A549 (cell line): Measurements from ENCODE around the gene AFF3.

Experiments used
- EP300 ChIP-seq, 2 experiments: fragments of >200 bp; sonication (Bioruptor Twin); formaldehyde crosslinking; IDR thresholded peaks; 2 replicates in 1 of 2; 3 replicates in 1 of 2; pipeline ENCODE4 v1.6.1; 2016 to 2017
- HDAC2 ChIP-seq: fragments of 200-600 bp; sonication (generic); IDR thresholded peaks from 2 replicates; pipeline ENCODE4 v1.6.1; 2016
- JUN ChIP-seq, 2 experiments: fragments of >200 bp; sonication (Bioruptor Twin); formaldehyde crosslinking; IDR thresholded peaks; 2 replicates in 1 of 2; 3 replicates in 1 of 2; pipeline ENCODE4 v1.6.1; 2016 to 2017
- POLR2A ChIP-seq: IDR thresholded peaks from 2 replicates; pipeline ENCODE4 v1.6.1; 2012; ENCODE audit warnings: mild to moderate bottlenecking, low read length

DNA sequence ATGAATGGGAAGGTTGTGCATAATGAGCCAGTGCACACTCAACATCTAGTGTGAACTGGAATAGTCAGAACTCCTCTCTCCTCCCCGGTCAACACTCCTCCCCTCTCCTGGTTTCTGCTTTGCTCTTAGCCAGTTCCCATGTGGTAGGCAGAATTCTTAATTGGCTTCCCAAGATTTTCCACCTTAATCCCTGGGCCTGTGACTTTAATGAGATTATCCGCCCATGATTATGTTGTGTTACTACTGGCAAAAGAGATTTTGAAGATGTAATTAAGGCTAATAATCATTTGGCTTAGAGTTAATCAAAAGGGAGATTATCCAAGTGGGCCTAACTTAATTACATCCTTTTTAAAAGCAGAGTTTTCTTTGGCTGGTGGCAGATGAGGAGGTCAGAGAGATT lies 618.3 kb downstream of the AFF3 start:
- TF ChIP-seq POLR2A (no peak), HDAC2 (no peak), EP300 (IDR thresholded peaks at IDR 0.05) (no peak), JUN (IDR thresholded peaks at IDR 0.05) (no peak)
